Renal pelvis (tissue), 3 donors: ENCODE measurements around the gene ACYP2. TPM values are rescaled to one million over a fixed set of nuclear protein-coding genes. Genes with fewer than 3 reads are reported as not detected.

ENCODE experiments used
- polyA plus RNA-seq, 3 donors: library from polyadenylated mRNA; unstranded; fragments of 120-200 nt; gene quantifications; one replicate each; pipeline ENCODE4 v1.2.1, GENCODE V29; 2013; ENCODE audit not compliant: insufficient read length in 3 of 3

Gene ACYP2
- polyA plus RNA-seq, 3 donors: 17.6 to 22.1 (median 20.7) TPM

Other genes with a start within 250 kb of the ACYP2 start
- 10 to 100 TPM; 53.9 to 71.3 (median 54.5) TPM for gene PSME4, start 144.6 kb upstream of the ACYP2 start, polyA plus RNA-seq
- under 1 TPM in 2 of 3 donors, not detected in 1; 0.07 to 0.17 TPM for gene TSPYL6, start 140.6 kb downstream of the ACYP2 start, polyA plus RNA-seq